K562 (cell line): Measurements from ENCODE around the gene CLDN5. TPM values are rescaled to one million over a fixed set of nuclear protein-coding genes. Genes with fewer than 3 reads are reported as not detected.

ENCODE experiments used
- BRF2 ChIP-seq: IDR thresholded peaks from 3 replicates; pipeline ENCODE4 v1.6.1; 2011; ENCODE audit warnings: borderline replicate concordance, mild to moderate bottlenecking; ENCODE audit not compliant: insufficient read length, insufficient read depth
- CBX3 ChIP-seq, 2 experiments: IDR thresholded peaks; 1 replicate in 1 of 2; 2 replicates in 1 of 2; pipeline ENCODE4 v1.6.1; 2012; ENCODE audit warnings: inconsistent platforms in 2 of 2, low read length in 2 of 2, borderline replicate concordance in 1 of 2, control low read depth in 1 of 2
- CHD1 ChIP-seq: fragments of 200-600 bp; sonication (generic); IDR thresholded peaks from one replicate; pipeline ENCODE4 v1.6.1; 2012; ENCODE audit warnings: mild to moderate bottlenecking, moderate library complexity, low read length, inconsistent platforms
- GTF2F1 ChIP-seq: IDR thresholded peaks from 2 replicates; pipeline ENCODE4 v1.6.1; 2011; ENCODE audit warnings: low read depth, low read length, improper control_type of control experiment
- HMG20A ChIP-seq: fragments of 450-650 bp; formaldehyde crosslinking; conservative IDR thresholded peaks from 2 replicates; pipeline ENCODE4 v1.4.0; 2020; ENCODE audit warnings: mild to moderate bottlenecking, mixed read lengths
- KLF13 ChIP-seq: fragments of 450-650 bp; IDR thresholded peaks from 2 replicates; pipeline ENCODE4 v1.6.1; 2016; ENCODE audit warnings: missing genetic modification characterization, low read depth, mild to moderate bottlenecking, missing compliant biosample characterization, moderate library complexity, borderline replicate concordance
- POU5F1 ChIP-seq: fragments of 150-350 bp; IDR thresholded peaks from 2 replicates; pipeline ENCODE4 v1.6.1; 2014; ENCODE audit warnings: borderline replicate concordance, low read length, low read depth, mild to moderate bottlenecking; ENCODE audit not compliant: partially characterized antibody
- RBM22 ChIP-seq: fragments of 200-400 bp; formaldehyde crosslinking; IDR thresholded peaks from 2 replicates; pipeline ENCODE4 v1.6.1; 2018; ENCODE audit warnings: low read length, low read depth; ENCODE audit not compliant: poor library complexity, severe bottlenecking
- SMARCA5 ChIP-seq: fragments of 450-650 bp; IDR thresholded peaks from 2 replicates; pipeline ENCODE4 v1.6.1; 2016
- ZBTB49 ChIP-seq: sonication (generic); formaldehyde crosslinking; IDR thresholded peaks from 2 replicates; pipeline ENCODE4 v1.8.0; 2022; ENCODE audit warnings: missing genetic modification reagents, mild to moderate bottlenecking, borderline replicate concordance
- ZKSCAN8 ChIP-seq: fragments of 200-800 bp; sonication (Bioruptor generic); IDR thresholded peaks from 2 replicates; pipeline ENCODE4 v1.6.1; 2016; ENCODE audit warnings: missing genetic modification characterization, missing compliant biosample characterization
- ZNF134 ChIP-seq: fragments of 250-450 bp; sonication (Bioruptor Pico); conservative IDR thresholded peaks from 2 replicates; pipeline ENCODE4 v1.4.0; 2020
- ZNF280A ChIP-seq: fragments of 450-650 bp; IDR thresholded peaks from 2 replicates; pipeline ENCODE4 v1.6.1; 2018; ENCODE audit warnings: mild to moderate bottlenecking, low read depth; ENCODE audit not compliant: partially characterized antibody
- polyA plus RNA-seq, 8 experiments: library from polyadenylated mRNA; depleted of rRNA in 4 of 8; stranded (reverse) in 5 of 8; unstranded in 3 of 8; fragments of >200 nt; fragmentation: Nextera tagmentation in 2 of 8; fragmentation: Illumina TruSeq in 1 of 8; extraction: Ambion mirVana in 2 of 8; extraction: Trizol in 1 of 8; gene quantifications; 2 replicates each; pipeline versions ENCODE4 v1.2.1 to v1.2.3, GENCODE V29; 2011 to 2014; ENCODE audit warnings: inconsistent platforms in 1 of 8, missing spikeins in 1 of 8
- total RNA-seq, 7 experiments: library from RNA; depleted of rRNA in 6 of 7; stranded (reverse); fragments of >200 nt in 6 of 7; fragmentation: Illumina TruSeq in 2 of 7; extraction: Trizol in 2 of 7; gene quantifications; 2 replicates each; pipeline versions ENCODE4 v1.2.1 to v1.2.3, GENCODE V29; 2011 to 2021; ENCODE audit warnings: low replicate concordance in 1 of 7
- TF ChIP-seq, protein P1 (sequence below): sonication (generic); formaldehyde crosslinking; IDR thresholded peaks from 2 replicates; pipeline ENCODE4 v1.4.0; 2020; ENCODE audit warnings: mild to moderate bottlenecking, missing genetic modification reagents
- TF ChIP-seq, protein P2 (sequence below): fragments of 250-450 bp; sonication (Bioruptor Pico); IDR thresholded peaks from 2 replicates; pipeline ENCODE4 v1.8.0; 2021; ENCODE audit warnings: moderate library complexity, mild to moderate bottlenecking, inconsistent platforms

Gene CLDN5
- total and polyA plus RNA-seq, 9 of the 15 experiments (the other 6 are each of a cell fraction or from before 2014, with no cell fraction given) = 0.20 TPM; not detected in 8

- TF ChIP-seq BRF2 = no peak
- TF ChIP-seq CHD1 = peak; percentile 46
- TF ChIP-seq ZBTB49 (CRISPR knock-in tag) = no peak
- no peak for TF ChIP-seq GTF2F1
- TF ChIP-seq, protein P1, sequence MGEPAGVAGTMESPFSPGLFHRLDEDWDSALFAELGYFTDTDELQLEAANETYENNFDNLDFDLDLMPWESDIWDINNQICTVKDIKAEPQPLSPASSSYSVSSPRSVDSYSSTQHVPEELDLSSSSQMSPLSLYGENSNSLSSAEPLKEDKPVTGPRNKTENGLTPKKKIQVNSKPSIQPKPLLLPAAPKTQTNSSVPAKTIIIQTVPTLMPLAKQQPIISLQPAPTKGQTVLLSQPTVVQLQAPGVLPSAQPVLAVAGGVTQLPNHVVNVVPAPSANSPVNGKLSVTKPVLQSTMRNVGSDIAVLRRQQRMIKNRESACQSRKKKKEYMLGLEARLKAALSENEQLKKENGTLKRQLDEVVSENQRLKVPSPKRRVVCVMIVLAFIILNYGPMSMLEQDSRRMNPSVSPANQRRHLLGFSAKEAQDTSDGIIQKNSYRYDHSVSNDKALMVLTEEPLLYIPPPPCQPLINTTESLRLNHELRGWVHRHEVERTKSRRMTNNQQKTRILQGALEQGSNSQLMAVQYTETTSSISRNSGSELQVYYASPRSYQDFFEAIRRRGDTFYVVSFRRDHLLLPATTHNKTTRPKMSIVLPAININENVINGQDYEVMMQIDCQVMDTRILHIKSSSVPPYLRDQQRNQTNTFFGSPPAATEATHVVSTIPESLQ (CRISPR knock-in tag) = no peak; the same call in 1 of the 2 replicates
- no peak for TF ChIP-seq POU5F1
- TF ChIP-seq CBX3 (IDR thresholded peaks at IDR 0.05; ENCODE audit: borderline replicate concordance in 1 of 2, low read length in 2 of 2) = peak in 1 of 2 experiments; percentile 10; a peak in 1 of 3 replicates
- TF ChIP-seq ZNF134 (CRISPR knock-in tag) = no peak
- TF ChIP-seq HMG20A (CRISPR knock-in tag) = no peak
- TF ChIP-seq RBM22 = peak; percentile 50
- no peak for TF ChIP-seq KLF13
- TF ChIP-seq, protein P2, sequence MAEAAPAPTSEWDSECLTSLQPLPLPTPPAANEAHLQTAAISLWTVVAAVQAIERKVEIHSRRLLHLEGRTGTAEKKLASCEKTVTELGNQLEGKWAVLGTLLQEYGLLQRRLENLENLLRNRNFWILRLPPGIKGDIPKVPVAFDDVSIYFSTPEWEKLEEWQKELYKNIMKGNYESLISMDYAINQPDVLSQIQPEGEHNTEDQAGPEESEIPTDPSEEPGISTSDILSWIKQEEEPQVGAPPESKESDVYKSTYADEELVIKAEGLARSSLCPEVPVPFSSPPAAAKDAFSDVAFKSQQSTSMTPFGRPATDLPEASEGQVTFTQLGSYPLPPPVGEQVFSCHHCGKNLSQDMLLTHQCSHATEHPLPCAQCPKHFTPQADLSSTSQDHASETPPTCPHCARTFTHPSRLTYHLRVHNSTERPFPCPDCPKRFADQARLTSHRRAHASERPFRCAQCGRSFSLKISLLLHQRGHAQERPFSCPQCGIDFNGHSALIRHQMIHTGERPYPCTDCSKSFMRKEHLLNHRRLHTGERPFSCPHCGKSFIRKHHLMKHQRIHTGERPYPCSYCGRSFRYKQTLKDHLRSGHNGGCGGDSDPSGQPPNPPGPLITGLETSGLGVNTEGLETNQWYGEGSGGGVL (CRISPR knock-in tag) = no peak
- no peak for TF ChIP-seq ZNF280A
- no peak for TF ChIP-seq SMARCA5
- no peak for TF ChIP-seq ZKSCAN8 (CRISPR knock-in tag)
Observed at GRCh38 chr22:19508024-19508776, 16.0 kb downstream of the CLDN5 start (continued).
